ENCODE measurements around the gene DPP4.
A peak's percentile ranks its signal among the peaks of the same experiment; 100 is the strongest.
"Not testable (repeated sequence)": the region's sequence is repeated elsewhere in the genome, so short reads cannot be mapped to it uniquely, and the experiment has no call there.

Gene DPP4

DNA sequence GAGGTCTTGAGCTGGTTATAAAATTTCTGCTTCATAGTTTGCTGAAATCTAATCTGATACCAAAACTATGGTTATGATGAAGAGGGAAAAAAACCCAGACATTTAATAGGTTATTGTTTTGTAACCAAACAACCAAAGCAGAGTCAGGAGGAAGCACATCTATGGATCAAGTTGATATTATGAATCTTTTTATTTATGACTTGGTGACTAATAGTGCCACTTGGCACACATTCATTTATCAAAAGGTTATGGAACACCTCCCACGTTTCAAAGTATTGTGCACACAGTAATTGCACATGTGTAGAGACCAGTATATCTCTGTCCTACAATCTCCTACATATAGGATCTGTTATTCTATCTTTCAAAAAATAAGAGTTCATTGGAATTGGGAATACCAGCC is 93.0 kb downstream of the DPP4 start:
- H3K27ac ChIP-seq (ENCODE audit: low read depth, low read length), result no peak overlapping the region
- H3K79me1 ChIP-seq (ENCODE audit: low read length), result no peaks in the 10 kb centered on the region
- H3K18ac ChIP-seq (ENCODE audit: low read length), result no peak overlapping the region
- H3K9ac ChIP-seq (ENCODE audit: low read length), result no peak overlapping the region
- no peaks in the 10 kb centered on the region for H3K79me2 ChIP-seq (ENCODE audit: control insufficient read depth, insufficient read depth, low read length)
- no peak overlapping the region for H4K8ac ChIP-seq (ENCODE audit: low read depth, low read length)
- no peak overlapping the region for H3K56ac ChIP-seq (ENCODE audit: low read length)
- H2BK120ac ChIP-seq (ENCODE audit: low read depth, low read length), result no peak overlapping the region
- no peak overlapping the region for H2BK5ac ChIP-seq (ENCODE audit: low read length)
- H3K36me3 ChIP-seq (ENCODE audit: control insufficient read depth, insufficient read depth, low read length), result no peaks in the 10 kb centered on the region
- no peaks in the 10 kb centered on the region for H3K27me3 ChIP-seq (ENCODE audit: insufficient read depth, low read length, poor library complexity)
- no peaks in the 10 kb centered on the region for H3K4me1 ChIP-seq (ENCODE audit: control insufficient read depth, low read depth, low read length)
- DNase-seq, result no peak
- no peak overlapping the region for H3K4ac ChIP-seq (ENCODE audit: low read depth, low read length)
- no CpG with 5 or more reads among the region's 1 CpG for WGBS (ENCODE audit: extremely low coverage, insufficient coverage, low lambda C conversion rate)
- H4K5ac ChIP-seq (ENCODE audit: low read length), result no peak overlapping the region
- H3K4me3 ChIP-seq (ENCODE audit: low read length), result no peak overlapping the region
- H2AK5ac ChIP-seq (ENCODE audit: low read length), result no peak overlapping the region
- H2BK15ac ChIP-seq (replicated peaks; ENCODE audit: low read depth), result no peak overlapping the region
- H3K23ac ChIP-seq (ENCODE audit: low read length), result no peak overlapping the region
- no peak overlapping the region for H3K4me2 ChIP-seq (ENCODE audit: low read length)

DNA sequence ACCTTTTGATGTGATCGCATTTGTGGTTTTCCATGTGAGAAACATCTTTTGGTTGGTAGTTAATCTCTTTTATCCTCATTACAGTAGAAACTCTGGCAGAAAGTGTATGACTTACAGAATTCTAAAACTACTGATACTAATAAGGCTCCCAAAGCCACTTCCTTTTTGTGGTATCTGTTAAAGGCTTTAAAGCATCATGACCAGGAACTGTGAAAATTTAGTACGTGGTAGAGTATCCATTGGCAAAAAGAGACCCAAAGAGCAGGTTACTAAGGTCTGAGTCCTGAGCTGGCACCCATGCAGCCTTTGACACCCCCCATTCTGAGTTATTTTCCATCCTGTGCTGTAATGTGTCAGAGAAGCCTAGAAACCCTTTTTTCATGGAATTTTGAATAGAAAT is 94.5 kb downstream of the DPP4 start:
- H2BK5ac ChIP-seq (ENCODE audit: low read length), result no peak overlapping the region
- H3K79me2 ChIP-seq (ENCODE audit: control insufficient read depth, insufficient read depth, low read length), result no peaks in the 10 kb centered on the region
- no peak overlapping the region for H2BK120ac ChIP-seq (ENCODE audit: low read depth, low read length)
- H4K8ac ChIP-seq (ENCODE audit: low read depth, low read length), result no peak overlapping the region
- no peak overlapping the region for H2BK15ac ChIP-seq (replicated peaks; ENCODE audit: low read depth)
- no peak overlapping the region for H3K4me3 ChIP-seq (ENCODE audit: low read length)
- H3K4me1 ChIP-seq (ENCODE audit: control insufficient read depth, low read depth, low read length), result no peaks in the 10 kb centered on the region
- no peaks in the 10 kb centered on the region for H3K79me1 ChIP-seq (ENCODE audit: low read length)
- no peak overlapping the region for H3K27ac ChIP-seq (ENCODE audit: low read depth, low read length)
- no CpG with 5 or more reads among the region's 2 CpGs for WGBS (ENCODE audit: extremely low coverage, insufficient coverage, low lambda C conversion rate)
- H3K56ac ChIP-seq (ENCODE audit: low read length), result no peak overlapping the region
- no peak overlapping the region for H3K4ac ChIP-seq (ENCODE audit: low read depth, low read length)
- no peak for DNase-seq
- H3K4me2 ChIP-seq (ENCODE audit: low read length), result no peak overlapping the region
- H3K36me3 ChIP-seq (ENCODE audit: control insufficient read depth, insufficient read depth, low read length), result no peaks in the 10 kb centered on the region
- H4K5ac ChIP-seq (ENCODE audit: low read length), result no peak overlapping the region
- no peak overlapping the region for H3K9ac ChIP-seq (ENCODE audit: low read length)
- H3K27me3 ChIP-seq (ENCODE audit: insufficient read depth, low read length, poor library complexity), result no peaks in the 10 kb centered on the region
- no peak overlapping the region for H3K23ac ChIP-seq (ENCODE audit: low read length)
- no peak overlapping the region for H2AK5ac ChIP-seq (ENCODE audit: low read length)
- no peak overlapping the region for H3K18ac ChIP-seq (ENCODE audit: low read length)

DNA sequence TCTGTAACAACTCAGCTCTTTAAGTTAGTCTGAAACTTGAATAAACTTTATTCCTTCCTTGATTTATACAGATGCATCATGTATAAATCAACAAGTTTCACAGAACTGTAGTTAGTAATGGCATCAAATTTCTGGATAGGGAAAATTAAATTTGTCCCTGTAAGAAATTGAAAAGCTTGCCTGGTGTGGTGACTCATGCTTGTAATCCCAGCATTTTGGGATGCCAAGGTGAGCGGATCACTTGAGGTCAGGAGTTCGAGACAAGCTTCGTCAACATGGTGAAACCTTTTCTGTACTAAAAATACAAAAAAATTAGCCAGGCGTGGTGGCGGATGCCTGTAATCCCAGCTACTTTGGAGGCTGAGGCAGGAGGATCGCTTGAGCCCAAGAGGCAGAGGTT is 96.1 kb downstream of the DPP4 start:
- H3K4me3 ChIP-seq (ENCODE audit: low read length); H3K27me3 ChIP-seq (ENCODE audit: insufficient read depth, low read length, poor library complexity); H4K8ac ChIP-seq (ENCODE audit: low read depth, low read length); H2BK5ac ChIP-seq (ENCODE audit: low read length); H3K56ac ChIP-seq (ENCODE audit: low read length); H3K36me3 ChIP-seq (ENCODE audit: control insufficient read depth, insufficient read depth, low read length); H3K4ac ChIP-seq (ENCODE audit: low read depth, low read length); H3K4me2 ChIP-seq (ENCODE audit: low read length); H3K9ac ChIP-seq (ENCODE audit: low read length); H3K79me1 ChIP-seq (ENCODE audit: low read length); H4K5ac ChIP-seq (ENCODE audit: low read length); H2BK120ac ChIP-seq (ENCODE audit: low read depth, low read length); H2BK15ac ChIP-seq (replicated peaks; ENCODE audit: low read depth); H3K27ac ChIP-seq (ENCODE audit: low read depth, low read length); H2AK5ac ChIP-seq (ENCODE audit: low read length); H3K18ac ChIP-seq (ENCODE audit: low read length); H3K23ac ChIP-seq (ENCODE audit: low read length); H3K4me1 ChIP-seq (ENCODE audit: control insufficient read depth, low read depth, low read length); H3K79me2 ChIP-seq (ENCODE audit: control insufficient read depth, insufficient read depth, low read length): not testable (repeated sequence)
- peak; percentile 15 for DNase-seq
- WGBS (ENCODE audit: extremely low coverage, insufficient coverage, low lambda C conversion rate), result no CpG with 5 or more reads among the region's 6 CpGs

DNA sequence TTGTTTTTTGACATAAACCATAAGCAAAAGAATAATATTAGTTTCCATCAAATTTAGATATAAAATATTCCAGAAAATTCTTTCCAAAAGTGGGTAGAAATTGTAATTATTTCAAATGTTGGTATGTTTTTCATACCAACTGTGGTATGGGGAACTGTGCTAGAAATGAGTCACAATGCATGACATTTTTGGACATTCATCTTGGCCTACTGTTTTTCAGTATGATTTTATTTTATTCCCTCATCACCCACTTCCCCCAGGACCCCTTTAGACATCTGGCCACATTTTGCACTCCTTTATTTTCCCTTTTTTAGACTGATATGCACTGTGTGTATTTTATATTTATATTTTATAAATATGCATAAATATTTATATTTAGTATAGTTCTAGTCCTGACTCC is 97.1 kb downstream of the DPP4 start:
- no peak overlapping the region for H3K4me3 ChIP-seq (ENCODE audit: low read length)
- H3K18ac ChIP-seq (ENCODE audit: low read length), result no peak overlapping the region
- H2BK120ac ChIP-seq (ENCODE audit: low read depth, low read length), result no peak overlapping the region

DNA sequence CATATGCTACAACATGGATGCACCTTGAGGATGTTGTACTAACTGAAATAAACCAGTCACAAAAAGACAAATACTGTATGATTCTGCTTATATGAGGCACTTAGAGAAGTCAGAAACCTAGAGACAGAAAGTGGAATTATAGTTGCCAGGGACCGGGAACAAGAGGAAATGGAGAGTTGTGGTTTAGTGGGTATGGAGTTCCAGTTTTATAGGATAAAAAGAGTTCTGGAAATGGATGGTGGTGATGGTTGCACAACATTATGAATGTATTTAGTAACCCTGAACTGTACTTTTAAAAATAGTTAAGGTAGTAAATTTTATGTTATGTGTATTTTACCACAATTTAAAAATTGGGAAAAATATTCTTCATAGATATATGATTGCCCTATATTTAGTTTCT is 97.7 kb downstream of the DPP4 start:
- Histone ChIP-seq H3K27ac (ENCODE audit: low read depth, low read length) (no peak overlapping the region), H3K79me2 (ENCODE audit: control insufficient read depth, insufficient read depth, low read length) (no peaks in the 10 kb centered on the region), H2BK15ac (replicated peaks; ENCODE audit: low read depth) (no peak overlapping the region), H3K79me1 (ENCODE audit: low read length) (no peaks in the 10 kb centered on the region), H3K4me3 (ENCODE audit: low read length) (no peak overlapping the region), H3K18ac (ENCODE audit: low read length) (no peak overlapping the region), H3K4me2 (ENCODE audit: low read length) (no peak overlapping the region), H3K4me1 (ENCODE audit: control insufficient read depth, low read depth, low read length) (no peaks in the 10 kb centered on the region), H3K36me3 (ENCODE audit: control insufficient read depth, insufficient read depth, low read length) (no peaks in the 10 kb centered on the region), H3K23ac (ENCODE audit: low read length) (no peak overlapping the region), H3K4ac (ENCODE audit: low read depth, low read length) (no peak overlapping the region), H4K8ac (ENCODE audit: low read depth, low read length) (no peak overlapping the region), H3K56ac (ENCODE audit: low read length) (no peak overlapping the region), H3K9ac (ENCODE audit: low read length) (no peak overlapping the region), H2BK5ac (ENCODE audit: low read length) (no peak overlapping the region), H2AK5ac (ENCODE audit: low read length) (no peak overlapping the region), H2BK120ac (ENCODE audit: low read depth, low read length) (no peak overlapping the region), H4K5ac (ENCODE audit: low read length) (no peak overlapping the region), H3K27me3 (ENCODE audit: insufficient read depth, low read length, poor library complexity) (no peaks in the 10 kb centered on the region)
- DNase-seq, result no peak
- no CpG with 5 or more reads among the region's 1 CpG for WGBS (ENCODE audit: extremely low coverage, insufficient coverage, low lambda C conversion rate)

More for the DNA sequence above, 97.1 kb downstream of the DPP4 start:
- Histone ChIP-seq H3K36me3 (ENCODE audit: control insufficient read depth, insufficient read depth, low read length) (no peaks in the 10 kb centered on the region), H3K23ac (ENCODE audit: low read length) (no peak overlapping the region), H3K4ac (ENCODE audit: low read depth, low read length) (no peak overlapping the region), H3K9ac (ENCODE audit: low read length) (no peak overlapping the region), H3K27ac (ENCODE audit: low read depth, low read length) (no peak overlapping the region), H4K8ac (ENCODE audit: low read depth, low read length) (no peak overlapping the region), H3K27me3 (ENCODE audit: insufficient read depth, low read length, poor library complexity) (no peaks in the 10 kb centered on the region), H3K4me2 (ENCODE audit: low read length) (no peak overlapping the region), H2BK5ac (ENCODE audit: low read length) (no peak overlapping the region), H3K79me2 (ENCODE audit: control insufficient read depth, insufficient read depth, low read length) (no peaks in the 10 kb centered on the region), H4K5ac (ENCODE audit: low read length) (no peak overlapping the region), H2AK5ac (ENCODE audit: low read length) (no peak overlapping the region), H2BK15ac (replicated peaks; ENCODE audit: low read depth) (no peak overlapping the region), H3K79me1 (ENCODE audit: low read length) (no peaks in the 10 kb centered on the region), H3K4me1 (ENCODE audit: control insufficient read depth, low read depth, low read length) (no peaks in the 10 kb centered on the region), H3K56ac (ENCODE audit: low read length) (no peak overlapping the region)
- no peak for DNase-seq

DNA sequence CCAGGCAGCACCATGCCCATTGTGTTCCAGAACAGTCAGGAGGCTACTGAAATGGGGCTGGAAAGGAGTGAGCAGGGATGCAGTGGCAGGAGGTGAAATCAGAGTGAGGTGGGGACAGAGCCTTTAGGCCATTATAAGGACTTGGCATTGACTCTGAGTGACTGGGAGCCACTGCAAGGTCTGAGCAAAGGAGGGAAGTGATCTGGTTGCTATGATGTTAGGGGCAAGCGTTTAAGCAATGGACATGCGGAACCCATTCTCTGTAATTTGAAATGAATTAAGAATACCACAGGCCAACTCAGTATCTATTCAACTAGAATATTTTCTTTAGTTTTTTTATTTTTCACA is 98.2 kb downstream of the DPP4 start:
- no peak overlapping the region for H4K8ac ChIP-seq (ENCODE audit: low read depth, low read length)
- no peaks in the 10 kb centered on the region for H3K27me3 ChIP-seq (ENCODE audit: insufficient read depth, low read length, poor library complexity)
- H3K56ac ChIP-seq (ENCODE audit: low read length), result no peak overlapping the region
- no peak overlapping the region for H2BK5ac ChIP-seq (ENCODE audit: low read length)
- no peak overlapping the region for H2AK5ac ChIP-seq (ENCODE audit: low read length)
- no peak overlapping the region for H3K18ac ChIP-seq (ENCODE audit: low read length)
- no peak overlapping the region for H3K27ac ChIP-seq (ENCODE audit: low read depth, low read length)
- no CpG with 5 or more reads among the region's 2 CpGs for WGBS (ENCODE audit: extremely low coverage, insufficient coverage, low lambda C conversion rate)
- H3K9ac ChIP-seq (ENCODE audit: low read length), result no peak overlapping the region
- no peak overlapping the region for H3K4me2 ChIP-seq (ENCODE audit: low read length)
- H3K4ac ChIP-seq (ENCODE audit: low read depth, low read length), result no peak overlapping the region
- DNase-seq, result no peak
- no peak overlapping the region for H3K4me3 ChIP-seq (ENCODE audit: low read length)
- no peaks in the 10 kb centered on the region for H3K79me1 ChIP-seq (ENCODE audit: low read length)
- no peaks in the 10 kb centered on the region for H3K79me2 ChIP-seq (ENCODE audit: control insufficient read depth, insufficient read depth, low read length)
- no peak overlapping the region for H2BK120ac ChIP-seq (ENCODE audit: low read depth, low read length)
- H2BK15ac ChIP-seq (replicated peaks; ENCODE audit: low read depth), result no peak overlapping the region
- no peaks in the 10 kb centered on the region for H3K4me1 ChIP-seq (ENCODE audit: control insufficient read depth, low read depth, low read length)
- H4K5ac ChIP-seq (ENCODE audit: low read length), result no peak overlapping the region
- no peak overlapping the region for H3K23ac ChIP-seq (ENCODE audit: low read length)
- H3K36me3 ChIP-seq (ENCODE audit: control insufficient read depth, insufficient read depth, low read length), result no peaks in the 10 kb centered on the region

All from mesendoderm (in vitro differentiated cells).